Activated CD4-positive, alpha-beta T cell treated with anti-CD3 and anti-CD28 coated beads, Interleukin-2, Interleukin-4, amounts not matched to agents 100 ng/mL and 50 ng/mL, durations not matched to agents 16 hours and 8 hours (primary cell): ENCODE results near the gene SCP2.
"Not testable (repeated sequence)": the region's sequence is repeated elsewhere in the genome, so short reads cannot be mapped to it uniquely, and the experiment has no call there.

Source experiments
- DNase-seq: peaks from one replicate; pipeline ENCODE4 v3.0.0-alpha.2; 2020; ENCODE audit warnings: low spot score

SCP2 gene

DNA sequence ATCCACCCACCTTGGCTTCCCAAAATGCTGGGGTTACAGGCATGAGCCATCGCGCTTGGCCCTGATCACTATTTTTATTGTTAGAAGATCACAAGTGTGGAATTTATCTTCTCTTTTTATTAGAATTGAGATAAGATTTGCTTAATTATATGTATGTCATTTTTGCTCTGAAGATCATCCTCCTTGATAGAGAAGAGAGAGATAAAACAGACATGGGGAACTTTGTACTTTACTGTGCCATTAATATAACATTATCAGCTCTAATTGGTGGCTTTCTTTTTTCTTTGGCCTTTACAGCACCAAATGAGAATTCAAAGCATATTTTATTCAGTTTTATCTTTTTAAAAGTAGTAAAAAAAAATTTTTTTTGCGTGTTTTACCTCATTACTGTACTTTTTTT is 46.8 kb downstream of the SCP2 start:
- no peak for DNase-seq

GRCh38 chr1:52976183-52977035 is 49.3 kb downstream of the SCP2 start:
- no peak for DNase-seq

DNA sequence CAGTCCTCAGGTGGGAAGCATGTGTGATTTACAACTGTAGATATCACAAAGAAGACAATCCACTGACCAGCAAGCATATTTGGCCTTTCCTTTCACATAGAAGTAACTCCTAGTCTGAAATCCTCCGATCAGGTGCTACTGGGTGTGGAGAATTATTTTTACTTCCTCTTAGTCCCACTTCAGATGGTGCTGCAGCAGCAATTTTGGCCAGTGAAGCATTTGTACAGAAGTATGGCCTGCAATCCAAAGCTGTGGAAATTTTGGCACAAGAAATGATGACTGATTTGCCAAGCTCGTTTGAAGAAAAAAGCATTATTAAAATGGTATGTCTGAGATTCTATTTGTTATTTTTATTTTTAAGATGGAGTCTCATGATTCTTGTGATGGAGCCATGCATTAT is 51.0 kb downstream of the SCP2 start:
- no peak for DNase-seq

DNA sequence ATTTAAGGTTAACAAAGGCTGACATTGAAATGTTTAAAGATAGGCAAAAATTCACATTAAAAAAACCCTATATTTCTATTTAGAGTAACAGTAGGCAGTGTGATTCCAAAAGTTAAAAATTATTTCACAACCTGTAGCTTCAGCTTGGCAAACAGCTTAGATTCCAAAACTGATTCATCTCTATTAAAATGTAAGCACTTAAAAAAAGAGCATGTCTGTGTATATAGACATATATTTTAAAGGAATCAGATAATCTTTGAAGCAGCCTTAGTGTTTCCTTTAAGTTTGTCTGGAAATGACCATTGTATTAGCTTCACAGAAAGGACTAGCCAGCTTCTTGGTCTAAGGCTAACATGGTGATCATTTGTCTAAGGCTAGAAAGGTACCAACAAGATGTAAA is 65.7 kb downstream of the SCP2 start:
- not testable (repeated sequence) for DNase-seq

DNA sequence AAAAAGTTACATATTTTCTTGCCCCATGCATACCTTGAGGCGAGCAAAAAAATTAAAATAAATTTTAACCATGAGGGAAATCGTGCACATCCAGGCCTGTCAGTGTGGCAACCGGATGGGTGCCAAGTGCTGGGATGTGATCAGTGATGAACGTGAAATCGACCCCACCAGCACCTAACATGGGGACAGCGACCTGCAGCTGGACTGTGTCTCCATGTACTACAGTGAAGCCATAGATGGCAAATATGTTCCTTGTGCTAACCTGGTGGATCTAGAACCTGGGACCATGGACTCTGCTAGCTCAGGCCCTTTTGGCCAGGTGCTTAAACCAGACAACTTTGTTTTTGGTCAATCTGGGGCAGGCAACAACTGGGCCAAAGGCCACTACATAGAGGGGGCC is 67.6 kb downstream of the SCP2 start:
- DNase-seq = no peak

- no peak for DNase-seq
Observed at GRCh38 chr1:52996653-52997052, 69.6 kb downstream of the SCP2 start.

GRCh38 chr1:53001128-53001527 is 74.1 kb downstream of the SCP2 start:
- DNase-seq = no peak

DNA sequence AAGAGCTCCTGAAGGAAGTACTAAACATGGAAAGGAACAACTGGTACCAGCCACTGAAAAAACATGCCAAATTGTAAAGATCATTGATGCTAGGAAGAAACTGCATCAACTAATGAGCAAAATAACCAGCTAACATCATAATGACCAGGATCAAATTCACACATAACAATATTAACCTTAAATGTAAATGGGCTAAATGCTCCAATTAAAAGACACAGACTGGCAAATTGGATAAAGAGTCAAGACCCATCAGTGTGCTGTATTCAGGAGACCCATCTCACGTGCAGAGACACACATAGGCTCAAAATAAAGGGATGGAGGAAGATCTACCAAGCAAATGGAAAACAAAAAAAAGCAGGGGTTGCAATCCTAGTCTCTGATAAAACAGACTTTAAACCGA is 79.5 kb downstream of the SCP2 start:
- DNase-seq = not testable (repeated sequence)

DNA sequence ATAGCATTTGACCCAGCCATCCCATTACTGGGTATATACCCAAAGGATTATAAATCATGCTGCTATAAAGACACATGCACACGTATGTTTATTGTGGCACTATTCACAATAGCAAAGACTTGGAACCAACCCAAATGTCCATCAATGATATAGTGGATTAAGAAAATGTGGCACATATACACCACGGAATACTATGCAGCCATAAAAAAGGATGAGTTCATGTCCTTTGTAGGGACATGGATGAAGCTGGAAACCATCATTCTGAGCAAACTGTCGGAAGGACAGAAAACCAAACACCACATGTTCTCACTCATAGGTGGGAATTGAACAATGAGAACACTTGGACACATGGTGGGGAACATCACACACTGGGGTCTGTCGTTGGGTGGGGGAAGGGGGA is 83.2 kb downstream of the SCP2 start:
- DNase-seq = not testable (repeated sequence)

DNA sequence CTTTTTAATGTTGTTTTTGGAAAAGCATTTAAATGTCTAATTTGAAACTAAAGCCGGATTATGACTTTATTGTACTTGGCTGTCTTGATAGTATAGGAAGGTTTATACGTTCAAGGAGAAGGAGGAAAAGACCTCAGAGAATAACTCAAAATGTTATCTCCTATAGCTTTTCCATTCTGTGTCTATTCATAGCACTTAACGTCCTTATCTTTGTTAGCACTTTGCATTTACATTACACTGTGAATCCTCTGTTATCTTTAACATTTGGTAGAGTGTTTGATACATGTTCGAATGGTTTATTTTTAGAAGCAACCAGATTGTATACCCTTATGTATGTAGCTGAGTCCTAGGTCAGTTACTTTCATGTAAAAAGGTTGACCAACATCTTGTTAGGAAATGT is 84.1 kb downstream of the SCP2 start:
- DNase-seq = no peak

DNA sequence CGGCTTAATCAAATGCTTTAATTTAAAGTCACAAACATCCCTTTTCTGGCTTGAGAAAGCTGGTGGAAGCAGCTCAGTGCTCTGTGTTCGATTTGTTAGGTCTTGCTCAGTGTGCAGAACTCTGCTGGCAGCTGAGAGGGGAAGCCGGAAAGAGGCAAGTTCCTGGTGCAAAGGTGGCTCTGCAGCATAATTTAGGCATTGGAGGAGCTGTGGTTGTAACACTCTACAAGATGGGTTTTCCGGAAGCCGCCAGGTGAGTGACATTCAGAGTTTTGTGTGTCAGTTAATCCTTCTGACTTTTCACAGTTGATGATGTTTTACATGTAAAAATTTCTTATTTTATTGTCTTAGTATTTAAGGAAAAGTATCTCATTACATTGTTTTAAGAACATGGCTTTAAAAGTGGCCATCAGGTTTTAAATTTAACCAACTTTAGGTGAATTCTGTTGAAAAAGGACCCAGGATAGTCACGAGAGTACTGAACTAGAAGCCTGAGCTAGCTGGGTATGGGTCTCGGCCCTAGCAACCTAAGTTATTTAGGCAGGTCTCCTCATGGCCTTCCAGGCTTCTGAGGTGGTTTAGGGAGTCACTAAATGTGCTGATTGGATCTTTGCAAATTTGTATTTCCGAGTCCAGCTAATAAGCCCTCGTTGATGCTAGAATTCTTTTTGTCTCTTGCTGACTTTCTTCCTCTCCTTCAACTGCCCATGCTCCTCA is 87.9 kb downstream of the SCP2 start:
- peak; percentile 89 for DNase-seq

DNA sequence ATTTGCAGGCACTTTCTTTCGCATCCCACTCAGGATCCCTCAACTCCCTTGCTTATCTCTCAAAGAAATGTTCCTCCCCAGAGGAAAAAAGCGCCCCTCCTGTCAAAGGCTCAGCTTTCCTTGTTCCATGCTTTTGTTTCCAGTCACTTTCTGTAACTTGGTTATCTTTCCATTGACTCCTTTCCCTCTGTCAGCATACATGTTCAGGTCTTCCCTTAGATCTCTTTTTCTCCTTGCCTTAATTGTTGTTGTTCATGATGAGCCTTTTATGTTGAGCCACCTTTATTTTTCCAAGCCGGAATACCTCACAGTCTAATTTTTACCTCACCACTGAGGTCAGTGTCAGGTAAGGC is 88.4 kb downstream of the SCP2 start:
- no peak for DNase-seq

- DNase-seq = no peak
Observed at GRCh38 chr1:53016705-53017104, 89.6 kb downstream of the SCP2 start.

DNA sequence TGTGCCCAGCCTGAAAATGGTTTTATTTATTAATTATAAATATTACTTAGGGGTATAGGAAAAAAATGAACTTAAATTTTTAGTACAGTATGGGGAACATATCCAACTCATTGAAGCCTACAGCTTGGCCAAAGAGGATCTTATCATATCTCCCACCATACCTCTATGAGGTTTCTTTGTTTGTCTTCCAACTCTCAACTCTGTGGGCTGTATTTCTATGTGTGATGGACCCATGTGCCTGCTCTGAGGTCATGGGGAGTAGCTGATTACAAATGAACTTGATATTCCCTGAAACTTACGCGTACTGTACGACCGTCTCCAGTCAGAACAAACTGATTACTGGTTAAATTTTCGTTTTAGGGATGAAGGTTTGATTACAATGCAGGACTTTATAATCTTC is 93.5 kb downstream of the SCP2 start:
- DNase-seq = no peak

DNA sequence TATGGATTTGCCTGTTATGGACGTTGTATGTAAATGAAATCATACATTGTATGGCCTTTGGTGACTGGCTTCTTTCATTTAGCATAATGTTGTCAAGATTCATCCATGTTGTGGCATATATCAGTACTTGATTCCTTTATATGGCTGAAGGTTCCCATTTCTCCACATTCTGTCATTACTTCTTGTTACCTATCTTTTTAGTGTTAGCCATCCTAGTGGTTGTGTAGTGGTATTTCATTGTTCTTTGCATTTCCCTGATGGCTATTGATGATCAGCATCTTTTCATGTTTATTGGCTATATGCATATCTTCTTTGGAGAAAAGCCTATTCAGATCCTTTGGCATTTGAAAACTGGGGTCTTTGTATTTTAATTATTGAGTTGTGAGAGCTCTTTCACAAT is 95.1 kb downstream of the SCP2 start:
- no peak for DNase-seq

DNA sequence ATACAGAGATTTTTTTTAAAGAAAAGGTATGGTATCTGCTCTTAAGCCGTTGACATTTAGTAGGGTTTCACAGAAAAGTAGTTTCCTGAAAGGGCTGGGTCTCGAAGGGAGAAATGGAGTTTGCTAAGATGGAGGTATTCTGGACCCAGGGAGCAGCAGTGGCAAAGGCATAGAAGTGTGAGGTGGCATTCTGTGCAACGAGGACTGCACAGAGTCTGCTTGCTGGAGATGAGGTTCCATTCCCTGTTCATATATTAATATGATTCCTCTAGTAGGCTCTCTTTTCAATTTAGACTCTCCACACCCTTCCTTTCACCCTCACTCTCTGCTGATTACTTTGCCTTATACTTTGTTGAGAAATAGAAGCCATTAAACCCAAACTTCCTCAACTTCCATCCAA is 96.5 kb downstream of the SCP2 start:
- DNase-seq = no peak

GRCh38 chr1:53024117-53024516 is 97.0 kb downstream of the SCP2 start:
- no peak for DNase-seq

DNA sequence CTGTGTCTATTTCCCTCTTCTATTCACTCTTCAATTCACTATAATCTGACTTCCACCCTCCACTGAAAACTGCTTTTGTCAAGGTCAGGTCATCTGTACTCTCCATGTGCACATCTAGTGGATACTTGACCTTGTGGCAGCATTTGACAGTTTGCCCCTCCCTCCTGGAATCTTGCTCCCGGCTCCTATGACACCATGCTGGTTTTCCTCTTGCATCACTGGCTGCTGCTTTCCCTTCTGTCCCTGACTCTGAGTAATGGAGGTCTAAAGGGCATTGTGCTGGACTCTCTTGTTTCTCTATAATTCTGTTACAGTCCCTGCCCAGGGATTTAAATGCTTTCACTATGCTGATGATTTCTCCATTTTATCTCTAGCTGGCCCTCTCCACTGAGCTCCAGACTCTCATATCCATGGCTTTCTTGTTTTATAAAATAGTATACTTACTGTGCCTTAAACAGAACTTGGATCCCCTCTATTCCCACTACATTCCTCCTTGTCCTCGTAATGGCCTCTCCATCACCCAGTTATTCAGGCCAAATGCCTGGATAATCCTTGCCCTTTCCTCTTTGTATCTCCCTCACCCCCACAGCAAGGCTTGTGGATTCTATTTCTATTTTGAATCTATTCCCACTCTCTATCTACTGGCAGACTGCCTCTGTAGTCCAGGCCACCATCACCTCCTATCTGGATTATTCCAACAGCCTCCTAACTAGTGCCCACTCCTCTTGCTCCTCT is 98.1 kb downstream of the SCP2 start:
- DNase-seq = no peak

DNA sequence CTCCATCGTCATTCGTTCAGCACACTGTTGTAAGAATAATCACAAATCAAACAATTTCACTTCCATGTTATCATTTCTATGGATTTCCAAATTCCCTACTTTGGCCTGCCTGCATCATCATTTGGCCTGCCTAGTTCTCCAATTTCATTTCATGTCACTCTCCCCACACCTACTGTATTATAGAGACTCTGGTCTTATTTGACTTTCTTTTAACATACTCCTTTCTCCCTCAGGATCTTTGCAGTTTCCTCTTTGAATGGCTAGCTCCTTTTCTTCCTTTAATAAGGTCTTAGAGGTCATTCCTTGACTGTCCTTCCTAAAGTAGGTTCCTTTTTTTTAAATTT is 98.7 kb downstream of the SCP2 start:
- DNase-seq = no peak

DNA sequence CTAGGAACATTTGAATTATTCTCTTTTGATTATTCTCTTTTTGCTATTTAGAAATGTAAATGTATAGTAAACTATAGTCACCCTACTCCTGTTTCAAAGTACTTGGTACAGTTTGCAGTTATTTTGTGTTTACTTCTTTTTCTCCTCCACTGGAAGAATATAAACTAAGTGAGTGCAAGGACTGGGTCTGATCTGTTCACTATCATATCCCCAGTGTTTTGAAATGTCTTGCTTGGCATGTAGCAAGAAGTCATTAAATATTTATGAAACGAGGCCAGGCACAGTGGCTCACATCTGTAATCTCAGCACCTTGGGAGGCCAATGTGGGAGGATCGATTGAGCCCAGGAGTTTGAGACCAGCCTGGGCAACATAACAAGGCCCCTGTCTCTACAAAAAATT is 99.2 kb downstream of the SCP2 start:
- no peak for DNase-seq

DNA sequence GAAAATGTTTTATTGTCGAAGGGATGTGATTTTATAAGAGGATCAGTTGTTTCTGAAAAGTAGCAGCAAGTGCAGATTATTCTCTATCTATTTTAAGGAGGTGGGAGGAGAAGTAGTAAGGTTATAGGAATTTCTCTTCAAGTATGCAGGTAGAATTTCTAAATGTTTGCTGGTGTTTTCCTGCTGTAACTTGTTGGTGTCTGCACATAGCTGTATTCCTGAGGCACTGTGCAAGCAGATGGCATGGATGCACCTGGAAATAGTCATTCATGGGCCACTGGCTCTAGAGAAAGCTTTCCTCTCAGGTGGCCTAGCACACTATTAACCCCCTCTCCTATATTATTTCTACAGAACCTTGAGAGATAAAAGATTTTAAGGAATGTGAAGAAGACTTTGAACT is 104.7 kb downstream of the SCP2 start:
- DNase-seq = no peak

DNA sequence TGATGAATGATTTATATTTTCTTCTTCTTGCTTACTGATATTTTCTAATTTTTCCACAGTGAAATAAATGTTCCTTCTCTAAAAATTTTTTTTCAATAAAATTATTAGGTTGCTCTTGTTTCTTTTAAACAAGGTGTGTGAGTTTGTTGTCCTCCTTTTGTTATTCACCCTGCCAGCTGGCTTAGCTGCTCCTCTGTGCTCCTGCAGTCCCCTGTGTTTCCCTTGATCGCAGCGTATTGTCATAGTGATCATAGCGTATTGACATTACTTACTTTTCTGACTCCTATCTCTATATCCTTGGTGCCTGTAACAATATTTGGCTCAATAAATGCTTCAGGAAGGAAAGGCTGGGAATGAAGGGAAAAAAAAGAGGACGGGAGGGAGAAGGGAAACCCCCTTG is 110.1 kb downstream of the SCP2 start:
- DNase-seq = no peak

GRCh38 chr1:53038566-53038965 is 111.5 kb downstream of the SCP2 start:
- no peak for DNase-seq
